Esophagus squamous epithelium (tissue), 5 donors: ENCODE data around the gene PPP1R37. TPM values are rescaled to one million over a fixed set of nuclear protein-coding genes. Genes with fewer than 3 reads are reported as not detected.

Experiments
- DNase-seq: peaks from one replicate; lab custom pipeline; 2025; lab: John Stamatoyannopoulos, UW
- H3K27ac ChIP-seq, 4 donors: fragments of 200-600 bp; sonication (generic); one replicate each; pipeline ENCODE4 v1.5.1; 2016 to 2019; ENCODE audit warnings: mild to moderate bottlenecking in 1 of 4
- H3K27me3 ChIP-seq, 4 donors: fragments of 200-600 bp; sonication (generic); 1 replicate in 3 of 4; 2 replicates in 1 of 4; pipeline versions ENCODE4 v1.5.1 to v1.6.0; 2017 to 2021; ENCODE audit warnings: antibody characterized with exemption in 1 of 4
- H3K36me3 ChIP-seq, 3 donors: fragments of 200-600 bp; sonication (generic); one replicate each; pipeline ENCODE4 v1.5.1; 2016 to 2019
- H3K4me1 ChIP-seq, 3 donors: fragments of 200-600 bp; sonication (generic); one replicate each; pipeline ENCODE4 v1.5.1; 2017 to 2019
- H3K4me3 ChIP-seq, 4 donors: fragments of 200-600 bp; sonication (generic); 1 replicate in 3 of 4; 2 replicates in 1 of 4; pipeline ENCODE4 v1.5.1; 2016 to 2019; ENCODE audit warnings: mild to moderate bottlenecking in 2 of 4, moderate library complexity in 1 of 4
- H3K9me3 ChIP-seq, 3 donors: fragments of 200-600 bp; sonication (generic); one replicate each; pipeline ENCODE4 v1.5.1; 2016 to 2019
- POLR2A ChIP-seq, 4 donors: fragments of 450-650 bp; IDR thresholded peaks; one replicate each; pipeline ENCODE4 v1.6.1; 2017; ENCODE audit warnings: antibody characterized with exemption in 4 of 4, mild to moderate bottlenecking in 4 of 4, moderate library complexity in 3 of 4
- WGBS, 2 donors: methylation state at CpG; one replicate each; pipeline ENCODE4 v1.1.5; 2018; 5-methylcytosine and 5-hydroxymethylcytosine counted together
- intact Hi-C: fragments of 100-400 bp; cut with DNase I; formaldehyde crosslinking; loops from one replicate; pipeline ENCODE4 v1.15.0; 2022
- total RNA-seq, 4 donors: library from RNA; depleted of rRNA; stranded (reverse); fragments of >200 nt; gene quantifications; one replicate each; pipeline ENCODE4 v1.1.0, GENCODE V29; 2016
- TF ChIP-seq, protein P1 (sequence below), 6 experiments: fragments of 450-650 bp in 4 of 6; fragments of 200-600 bp in 2 of 6; sonication (generic) in 2 of 6; IDR thresholded peaks; one replicate each; pipeline ENCODE4 v1.5.1; 2016 to 2019; ENCODE audit warnings: antibody characterized with exemption in 6 of 6, mild to moderate bottlenecking in 4 of 6, moderate library complexity in 4 of 6
- donor health status: DM: yes; HTN: yes; CAD: no.

PPP1R37 gene
- total RNA-seq, 4 donors from 2014 or later, result 25.1 to 35.5 (median 30.8) TPM

DNA sequence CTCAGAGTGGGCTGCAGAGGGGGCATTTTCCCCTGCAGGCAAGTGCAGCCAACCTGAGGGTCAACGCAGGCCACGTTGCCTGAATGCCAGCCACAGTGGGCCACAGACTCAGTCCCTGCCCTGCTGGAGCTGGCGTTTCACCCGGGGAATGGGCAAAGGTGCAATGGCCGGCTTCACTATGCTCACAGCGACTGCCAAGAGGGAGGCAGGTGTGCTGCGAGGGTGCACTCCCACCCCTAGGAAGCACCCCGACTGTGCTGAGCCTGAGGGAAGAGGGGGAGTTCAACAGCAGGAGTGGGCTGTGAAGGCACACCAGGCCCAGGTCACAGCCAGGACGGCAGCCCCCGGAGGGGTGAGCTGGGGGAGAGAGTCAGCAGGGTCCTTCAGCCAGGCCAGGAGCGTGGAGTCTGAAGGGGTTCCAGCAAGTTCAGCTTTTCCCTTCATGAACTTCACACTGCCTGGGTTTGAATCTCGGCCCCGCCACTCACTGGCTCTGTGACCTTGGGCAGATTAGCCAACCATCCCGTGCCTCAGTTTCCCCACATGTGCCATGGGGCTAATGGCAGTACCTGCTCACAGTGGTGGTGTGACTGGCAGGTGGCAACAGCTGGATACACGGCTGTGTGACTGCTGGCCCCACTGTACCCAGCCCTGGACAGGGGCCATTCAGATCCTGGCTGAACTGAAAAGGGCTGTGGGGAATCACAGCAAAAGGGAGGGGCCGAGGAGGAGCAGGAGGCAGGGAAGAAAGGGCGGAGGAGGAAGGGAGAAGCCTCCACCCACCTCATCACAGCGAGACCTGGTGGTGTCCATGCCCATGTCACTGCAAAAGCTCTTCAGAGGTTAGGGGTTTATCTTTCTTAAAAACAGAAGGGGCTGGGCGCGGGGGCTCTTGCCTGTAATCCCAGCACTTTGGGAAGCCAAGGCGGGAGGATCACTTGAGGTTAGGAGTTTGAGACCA lies 77.4 kb downstream of the PPP1R37 start:
- no peaks in the 10 kb centered on the region for H3K9me3 ChIP-seq
- intact Hi-C loops, result no loop called here
- WGBS, 2 donors, result 68 to 76% methylated on average over 9 to 17 of the region's 21 CpGs
- H3K27ac ChIP-seq, result peak overlapping the region in 3 of 4 donors; percentile 42 to 46 (median 46)
- peaks cover 5 to 50% (median 18%) of the 10 kb centered on the region in 3 donors for H3K4me1 ChIP-seq
- no peaks in the 10 kb centered on the region for H3K27me3 ChIP-seq
- H3K36me3 ChIP-seq, result no peaks in the 10 kb centered on the region
- no peak for DNase-seq
- TF ChIP-seq, protein P1, sequence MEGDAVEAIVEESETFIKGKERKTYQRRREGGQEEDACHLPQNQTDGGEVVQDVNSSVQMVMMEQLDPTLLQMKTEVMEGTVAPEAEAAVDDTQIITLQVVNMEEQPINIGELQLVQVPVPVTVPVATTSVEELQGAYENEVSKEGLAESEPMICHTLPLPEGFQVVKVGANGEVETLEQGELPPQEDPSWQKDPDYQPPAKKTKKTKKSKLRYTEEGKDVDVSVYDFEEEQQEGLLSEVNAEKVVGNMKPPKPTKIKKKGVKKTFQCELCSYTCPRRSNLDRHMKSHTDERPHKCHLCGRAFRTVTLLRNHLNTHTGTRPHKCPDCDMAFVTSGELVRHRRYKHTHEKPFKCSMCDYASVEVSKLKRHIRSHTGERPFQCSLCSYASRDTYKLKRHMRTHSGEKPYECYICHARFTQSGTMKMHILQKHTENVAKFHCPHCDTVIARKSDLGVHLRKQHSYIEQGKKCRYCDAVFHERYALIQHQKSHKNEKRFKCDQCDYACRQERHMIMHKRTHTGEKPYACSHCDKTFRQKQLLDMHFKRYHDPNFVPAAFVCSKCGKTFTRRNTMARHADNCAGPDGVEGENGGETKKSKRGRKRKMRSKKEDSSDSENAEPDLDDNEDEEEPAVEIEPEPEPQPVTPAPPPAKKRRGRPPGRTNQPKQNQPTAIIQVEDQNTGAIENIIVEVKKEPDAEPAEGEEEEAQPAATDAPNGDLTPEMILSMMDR (IDR thresholded peaks at IDR 0.05), result no peak
- TF ChIP-seq POLR2A (IDR thresholded peaks at IDR 0.05), result no peak
- no peak overlapping the region for H3K4me3 ChIP-seq

DNA sequence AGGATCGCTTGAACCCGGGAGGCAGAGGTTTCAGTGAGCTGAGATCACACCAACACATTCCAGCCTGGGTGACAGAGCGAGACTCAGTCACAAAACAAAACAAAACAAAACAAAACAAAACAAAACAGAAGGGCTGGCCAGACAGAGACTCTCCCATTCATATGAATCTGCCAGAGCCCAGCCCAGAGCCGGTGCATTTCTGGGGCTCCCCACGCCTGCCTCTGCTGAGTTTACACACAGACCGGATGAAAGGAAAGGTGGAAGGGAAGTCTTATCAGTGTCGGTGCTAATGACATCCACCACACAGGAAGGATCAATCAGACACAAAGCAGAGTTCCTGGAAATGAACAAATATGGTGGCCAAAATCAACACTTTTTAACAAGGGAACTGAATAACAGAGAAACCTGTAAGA lies 78.2 kb downstream of the PPP1R37 start:
- Histone ChIP-seq H3K27ac (peak overlapping the region in 3 of 4 donors; percentile 42 to 46 (median 46)), H3K4me1 (peaks cover 5 to 53% (median 18%) of the 10 kb centered on the region in 3 donors), H3K36me3 (no peaks in the 10 kb centered on the region), H3K27me3 (no peaks in the 10 kb centered on the region), H3K9me3 (no peaks in the 10 kb centered on the region), H3K4me3 (no peak overlapping the region)
- TF ChIP-seq POLR2A (IDR thresholded peaks at IDR 0.05), result no peak
- TF ChIP-seq, protein P1 (IDR thresholded peaks at IDR 0.05), result no peak
- intact Hi-C loops, result no loop called here
- DNase-seq, result no peak
- WGBS, 2 donors, result 20 to 21% methylated on average over 4 to 7 of the region's 7 CpGs

DNA sequence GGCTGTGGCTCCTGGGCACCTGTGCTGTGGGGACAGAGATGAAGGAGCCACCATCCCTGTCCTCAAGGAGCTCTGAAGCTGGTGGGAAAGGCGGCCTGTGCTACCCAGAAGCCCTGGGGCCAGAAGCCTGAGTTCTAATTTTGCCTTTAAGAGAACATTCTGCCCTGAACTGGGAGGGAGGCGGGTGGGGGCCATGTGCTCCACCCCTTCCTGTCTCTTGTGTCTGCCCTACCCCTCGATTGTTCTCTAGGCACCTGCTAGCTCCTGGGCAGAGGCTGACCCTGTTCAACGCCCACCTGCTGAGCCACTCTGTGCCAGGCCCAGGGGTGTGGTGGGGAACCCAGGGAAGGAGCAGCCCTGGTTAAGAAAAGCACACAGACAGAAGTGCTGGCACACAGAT lies 79.2 kb downstream of the PPP1R37 start:
- no peak for TF ChIP-seq POLR2A (IDR thresholded peaks at IDR 0.05)
- TF ChIP-seq, protein P1 (IDR thresholded peaks at IDR 0.05), result no peak
- H3K4me1 ChIP-seq, result peaks cover 7 to 53% (median 22%) of the 10 kb centered on the region in 3 donors
- H3K36me3 ChIP-seq, result no peaks in the 10 kb centered on the region
- H3K27ac ChIP-seq, result peak overlapping the region in 2 of 4 donors; percentile 5 to 6
- H3K27me3 ChIP-seq, result no peaks in the 10 kb centered on the region
- intact Hi-C loops, result no loop called here
- H3K9me3 ChIP-seq, result no peaks in the 10 kb centered on the region
- DNase-seq, result no peak
- no peak overlapping the region for H3K4me3 ChIP-seq
- 50% methylated on average over 2 of the region's 4 CpGs; no CpG with 5 or more reads in 1 of the 2 donors for whole genome bisulfite sequencing, 2 donors

DNA sequence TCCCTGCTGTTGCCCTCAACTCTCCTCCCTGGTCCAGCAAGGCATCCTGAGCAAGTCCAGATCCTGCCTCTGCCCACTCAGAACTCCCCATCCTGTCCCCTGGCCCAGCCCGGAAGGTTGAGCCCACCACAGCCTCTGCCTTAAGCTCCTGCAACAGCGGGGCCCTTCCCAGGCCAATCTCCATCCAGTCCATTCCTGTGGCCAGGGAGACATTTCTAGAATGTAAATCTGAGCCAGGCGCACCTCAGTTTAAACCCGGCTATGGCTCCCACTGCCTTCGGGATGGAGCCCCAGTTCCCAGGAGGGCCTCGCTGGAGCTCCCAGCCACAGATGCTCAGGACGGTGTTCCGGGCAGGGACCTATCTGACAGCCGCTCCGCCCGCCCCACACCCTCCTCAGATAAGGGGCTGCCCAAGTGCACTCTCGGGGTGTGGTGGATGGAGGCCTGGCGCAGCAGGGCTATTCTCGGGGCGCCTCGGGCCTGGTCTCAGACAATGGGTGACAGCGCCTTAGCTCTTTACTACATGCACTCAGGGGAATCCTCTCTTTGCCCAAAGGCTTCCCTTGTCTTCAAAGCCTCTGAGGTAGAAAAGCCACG lies 79.7 kb downstream of the PPP1R37 start:
- intact Hi-C loops, result no loop called here
- peaks cover 12 to 54% (median 26%) of the 10 kb centered on the region in 3 donors for H3K4me1 ChIP-seq
- H3K27me3 ChIP-seq, result no peaks in the 10 kb centered on the region
- no peaks in the 10 kb centered on the region for H3K9me3 ChIP-seq
- no peak for TF ChIP-seq POLR2A (IDR thresholded peaks at IDR 0.05)
- TF ChIP-seq, protein P1 (IDR thresholded peaks at IDR 0.05), result no peak
- no peak overlapping the region for H3K4me3 ChIP-seq
- no peaks in the 10 kb centered on the region for H3K36me3 ChIP-seq
- H3K27ac ChIP-seq, result peak overlapping the region in 2 of 4 donors; percentile 5 to 6
- 71 to 90% methylated on average over 2 to 8 of the region's 18 CpGs for WGBS, 2 donors
- no peak for DNase-seq

DNA sequence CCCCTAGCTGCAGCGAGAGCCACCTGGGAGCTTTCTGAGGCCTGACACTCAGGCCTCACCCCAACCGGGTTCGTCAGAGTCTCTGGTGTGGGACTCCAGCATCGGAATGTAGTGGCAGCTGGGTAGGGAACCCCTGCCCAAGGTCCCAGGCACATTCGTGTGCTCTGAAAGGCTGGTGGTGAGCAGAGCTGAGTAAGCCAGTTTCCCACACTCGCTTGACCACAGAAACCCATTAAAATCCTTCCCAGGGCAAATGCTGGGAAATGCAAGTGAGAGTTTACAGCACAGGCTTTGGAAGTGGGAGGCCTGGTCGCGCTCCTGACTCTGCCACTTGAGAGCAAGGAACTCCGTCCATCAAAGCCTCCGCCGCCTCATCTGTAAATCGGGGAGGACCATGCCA lies 80.8 kb downstream of the PPP1R37 start:
- H3K27ac ChIP-seq, result no peak overlapping the region
- 75 to 92% methylated on average over 11 of the region's 12 CpGs for WGBS, 2 donors
- intact Hi-C loops, result no loop called here

More for the DNA sequence above, 80.8 kb downstream of the PPP1R37 start:
- no peaks in the 10 kb centered on the region for H3K9me3 ChIP-seq
- H3K4me3 ChIP-seq, result no peak overlapping the region
- DNase-seq, result no peak
- H3K27me3 ChIP-seq, result no peaks in the 10 kb centered on the region
- peaks cover 12 to 56% (median 26%) of the 10 kb centered on the region in 3 donors for H3K4me1 ChIP-seq
- TF ChIP-seq, protein P1 (IDR thresholded peaks at IDR 0.05), result no peak
- TF ChIP-seq POLR2A (IDR thresholded peaks at IDR 0.05), result no peak
- H3K36me3 ChIP-seq, result no peaks in the 10 kb centered on the region
